Kidney tubule cell (primary cell): ENCODE results near the gene PDE7B.
"Not testable (repeated sequence)": the region's sequence is repeated elsewhere in the genome, so short reads cannot be mapped to it uniquely, and the experiment has no call there.

ENCODE experiments used
- DNase-seq: peaks from one replicate; pipeline ENCODE4 v3.0.0-alpha.2; 2018; ENCODE audit warnings: low spot score

Gene PDE7B

GRCh38 chr6:135850882-135851281 lies 619 bp upstream of the PDE7B start:
- DNase-seq: peak; percentile 36

- DNase-seq: no peak
Observed at GRCh38 chr6:135852746-135853145, 1.2 kb downstream of the PDE7B start.

DNA sequence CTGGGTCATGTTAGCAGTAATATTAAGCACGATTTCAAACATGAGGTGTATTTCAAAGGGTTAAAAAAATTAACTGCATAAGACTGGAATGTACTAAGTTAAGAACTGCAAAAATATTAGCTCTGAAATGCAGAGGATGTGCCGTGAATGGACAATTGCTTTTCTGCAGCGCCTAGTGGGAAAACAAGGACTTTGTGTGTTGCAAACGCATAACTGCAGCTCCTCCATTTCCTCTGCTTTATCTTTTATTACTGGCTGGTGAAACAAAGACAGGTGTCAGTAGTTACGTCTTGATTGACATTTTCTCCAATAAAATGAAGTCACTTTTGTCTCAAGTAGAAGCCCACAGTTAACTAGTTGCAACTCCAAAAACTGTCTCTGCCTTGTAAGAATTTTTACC lies 1.7 kb downstream of the PDE7B start:
- peak; percentile 22 for DNase-seq

GRCh38 chr6:135853986-135854385 lies 2.5 kb downstream of the PDE7B start:
- peak; percentile 30 for DNase-seq

GRCh38 chr6:135854799-135855198 lies 3.3 kb downstream of the PDE7B start:
- no peak for DNase-seq

DNA sequence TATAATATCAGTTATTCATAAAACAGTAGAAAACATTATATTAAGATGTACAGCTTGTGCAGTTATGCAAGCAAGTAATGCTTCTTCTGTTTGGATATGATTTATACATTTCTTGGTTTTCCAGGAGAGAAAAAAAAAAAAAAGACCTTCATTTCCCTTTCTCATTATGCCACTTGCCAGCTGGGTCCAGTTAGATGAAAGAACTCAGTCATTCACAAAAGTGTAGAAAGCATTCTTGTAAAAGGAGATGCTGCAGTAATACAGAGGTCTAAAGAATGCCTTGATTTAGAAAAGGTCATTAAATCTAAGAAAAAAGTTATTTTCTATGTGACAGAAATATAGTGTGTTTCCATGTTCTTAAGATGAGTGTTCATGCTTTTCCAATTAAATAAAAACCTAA lies 7.4 kb downstream of the PDE7B start:
- no peak for DNase-seq

DNA sequence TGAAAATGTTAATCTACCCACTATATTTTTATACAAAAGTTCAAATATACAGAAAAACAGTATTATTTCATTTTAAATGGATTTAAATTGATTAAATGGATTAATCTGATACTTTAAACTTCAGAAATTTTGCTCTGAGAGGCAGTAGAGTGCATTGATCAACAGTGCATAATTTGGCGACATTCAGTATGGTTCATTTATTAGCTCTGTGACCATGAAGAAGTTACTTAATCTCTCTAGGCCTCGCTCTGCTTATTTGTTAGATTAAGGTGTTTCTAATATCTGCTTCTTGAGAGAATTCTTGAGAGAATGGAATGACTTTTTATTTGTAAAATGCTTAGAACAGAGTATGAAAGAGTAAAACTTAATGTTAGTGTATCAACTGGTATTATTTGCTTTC lies 8.9 kb downstream of the PDE7B start:
- no peak for DNase-seq

GRCh38 chr6:135861189-135861588 lies 9.7 kb downstream of the PDE7B start:
- no peak for DNase-seq

DNA sequence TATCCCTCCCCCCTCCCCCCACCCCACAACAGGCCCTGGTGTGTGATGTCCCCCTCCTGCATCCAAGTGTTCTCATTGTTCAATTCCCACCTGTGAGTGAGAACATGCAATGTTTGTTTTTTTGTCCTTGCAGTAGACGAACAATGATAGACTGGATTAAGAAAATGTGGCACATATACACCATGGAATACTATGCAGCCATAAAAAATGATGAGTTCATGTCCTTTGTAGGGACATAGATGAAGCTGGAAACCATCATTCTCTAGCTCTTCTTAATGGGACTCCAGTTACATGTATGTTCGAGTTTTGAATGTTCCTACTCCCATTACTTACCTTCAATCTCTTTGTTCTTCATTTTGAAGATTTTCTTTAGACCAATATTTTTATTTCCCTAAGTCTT lies 13.4 kb downstream of the PDE7B start:
- not testable (repeated sequence) for DNase-seq

DNA sequence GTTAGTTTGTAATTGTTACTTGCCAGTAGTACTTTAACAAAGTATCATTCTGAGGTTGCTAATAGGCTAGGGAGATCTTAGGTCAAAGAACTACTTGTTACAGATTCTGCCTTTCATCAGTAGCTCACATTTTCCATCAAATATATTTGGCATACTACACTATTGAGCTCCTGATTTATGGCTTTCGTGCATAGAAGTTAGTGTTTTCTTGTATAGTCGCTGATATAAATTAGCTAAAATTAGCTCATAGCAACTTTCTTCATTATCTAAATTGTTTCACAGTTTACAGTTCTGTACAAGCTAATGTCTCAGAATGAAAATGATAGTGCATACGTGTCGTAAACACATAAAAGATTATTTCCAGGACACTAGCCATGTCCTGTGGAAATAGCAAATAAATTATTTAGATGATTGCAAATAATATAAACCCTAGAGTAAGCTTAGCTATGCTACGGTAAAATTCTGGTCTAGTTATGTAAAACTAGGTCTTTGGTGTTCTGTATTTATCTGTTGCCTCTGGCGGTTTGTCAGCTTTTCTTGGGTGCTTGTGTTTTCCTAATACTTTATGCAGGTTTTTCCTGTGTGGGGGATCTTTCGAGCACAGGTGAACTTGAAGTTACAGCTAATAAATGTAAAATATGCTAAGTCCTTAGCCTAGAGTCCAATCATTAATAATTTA lies 15.1 kb downstream of the PDE7B start:
- no peak for DNase-seq

DNA sequence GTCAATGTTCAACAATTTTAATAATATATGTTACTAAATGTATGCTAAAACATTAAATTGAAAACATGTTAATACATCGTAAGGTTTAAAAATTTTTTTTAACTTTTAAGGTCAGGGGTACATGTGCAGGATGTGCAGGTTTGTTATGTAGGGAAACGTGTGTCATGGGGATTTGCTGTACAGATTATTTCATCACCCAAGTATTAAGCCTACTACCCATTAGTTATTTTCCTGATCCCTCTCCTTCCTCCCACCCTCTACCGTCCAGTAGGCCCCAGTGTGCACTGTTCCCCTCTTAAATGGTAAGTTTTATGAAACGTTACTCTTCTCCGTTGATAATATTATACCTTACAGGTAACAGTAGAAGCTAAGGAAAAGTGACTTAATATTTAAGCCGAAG lies 15.8 kb downstream of the PDE7B start:
- peak; percentile 51 for DNase-seq

GRCh38 chr6:135869857-135870256 lies 18.4 kb downstream of the PDE7B start:
- peak; percentile 43 for DNase-seq

DNA sequence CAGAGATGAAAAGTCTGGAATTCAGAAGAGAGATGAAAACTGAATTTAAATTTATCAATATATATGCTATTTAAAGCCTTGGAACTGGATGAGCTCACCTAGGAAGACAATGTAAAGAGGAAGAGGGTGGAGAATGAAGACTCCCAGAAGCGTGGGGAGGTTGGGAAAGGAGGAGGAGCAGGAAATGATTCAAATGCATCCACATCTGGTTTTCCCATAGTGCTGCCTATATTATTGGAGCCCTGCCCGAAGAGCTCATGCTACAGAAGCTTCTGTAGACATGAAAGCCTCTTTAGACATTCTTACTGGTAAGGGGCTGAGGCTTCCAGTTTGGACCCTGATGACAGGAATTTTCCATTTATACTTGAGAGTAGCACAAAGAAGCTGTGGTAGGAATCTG lies 19.2 kb downstream of the PDE7B start:
- no peak for DNase-seq

DNA sequence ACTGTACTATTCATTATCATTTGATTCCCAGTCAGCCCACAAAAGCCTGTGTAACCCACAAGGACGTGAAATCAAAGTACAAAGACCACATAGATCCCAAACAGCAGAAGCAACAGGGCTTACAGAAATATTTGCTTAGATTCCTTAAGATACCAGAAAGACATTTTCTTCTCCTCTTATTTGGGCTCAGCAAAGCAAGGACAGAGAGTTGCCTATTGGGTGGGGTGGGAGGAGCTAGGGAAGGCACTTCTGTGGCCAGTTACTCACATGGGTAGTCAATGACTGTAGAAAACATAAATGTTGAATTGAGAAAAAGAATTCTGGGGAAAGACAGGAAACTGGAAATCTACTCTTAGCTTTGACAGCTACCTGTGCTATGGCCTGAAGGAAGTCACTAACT lies 19.8 kb downstream of the PDE7B start:
- DNase-seq: peak; percentile 82

DNA sequence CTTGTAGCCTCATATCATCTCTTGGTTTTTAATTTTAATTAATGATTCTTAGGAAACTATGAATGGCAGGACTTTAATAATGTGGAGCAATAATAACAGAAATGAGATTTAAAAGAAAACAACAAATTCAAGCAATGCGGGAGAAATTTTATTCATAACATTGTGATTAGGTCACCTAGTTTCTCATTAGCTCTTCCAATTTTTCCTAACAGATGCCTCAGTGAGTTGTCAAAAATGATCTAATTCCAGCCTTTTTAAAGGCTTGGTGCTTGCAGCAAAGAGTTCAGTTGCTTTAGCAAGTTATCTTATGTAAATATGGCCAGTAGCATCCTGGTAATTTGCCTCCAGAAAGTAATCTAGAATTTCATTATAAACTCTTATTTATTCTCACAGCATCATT lies 20.4 kb downstream of the PDE7B start:
- peak; percentile 80 for DNase-seq

DNA sequence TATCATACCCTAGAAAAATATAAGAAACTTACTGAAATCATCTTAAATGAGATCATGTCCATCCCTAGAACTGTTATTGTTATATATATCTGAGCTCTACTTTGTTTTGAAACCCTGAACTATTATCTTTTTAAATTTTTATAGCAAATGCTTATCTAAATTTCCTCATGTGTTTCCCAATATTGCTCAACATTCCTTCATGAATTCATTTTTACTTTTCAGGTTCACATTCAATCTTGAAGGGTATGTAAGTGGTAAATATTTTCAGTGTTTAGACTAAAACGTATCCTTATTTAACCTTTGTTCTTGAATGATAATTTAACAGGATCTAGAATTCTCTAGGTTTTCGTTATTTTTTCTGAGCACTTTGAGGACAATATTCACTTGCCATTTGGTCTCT lies 23.9 kb downstream of the PDE7B start:
- DNase-seq: no peak

DNA sequence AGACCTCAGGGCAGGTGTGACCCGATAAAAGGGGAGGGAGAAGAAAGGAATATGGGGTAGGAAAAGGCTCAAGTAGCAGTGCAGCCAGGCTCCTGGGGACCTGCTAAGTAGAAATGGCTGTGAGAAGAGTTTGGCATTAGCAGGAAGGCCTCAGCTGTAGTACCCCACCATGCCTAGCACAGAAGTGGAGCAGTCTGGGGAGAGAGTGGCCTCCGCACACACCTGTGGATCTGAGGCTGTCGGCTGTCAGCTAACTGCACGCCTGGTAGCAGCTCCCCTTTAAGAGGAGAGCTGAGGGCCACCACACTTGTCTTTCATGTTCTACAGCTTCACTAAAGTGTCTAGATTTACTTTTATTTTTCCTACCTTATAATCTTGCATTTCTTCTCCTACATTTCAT lies 24.6 kb downstream of the PDE7B start:
- DNase-seq: no peak

- no peak for DNase-seq
Observed at GRCh38 chr6:135877666-135878065, 26.2 kb downstream of the PDE7B start.

DNA sequence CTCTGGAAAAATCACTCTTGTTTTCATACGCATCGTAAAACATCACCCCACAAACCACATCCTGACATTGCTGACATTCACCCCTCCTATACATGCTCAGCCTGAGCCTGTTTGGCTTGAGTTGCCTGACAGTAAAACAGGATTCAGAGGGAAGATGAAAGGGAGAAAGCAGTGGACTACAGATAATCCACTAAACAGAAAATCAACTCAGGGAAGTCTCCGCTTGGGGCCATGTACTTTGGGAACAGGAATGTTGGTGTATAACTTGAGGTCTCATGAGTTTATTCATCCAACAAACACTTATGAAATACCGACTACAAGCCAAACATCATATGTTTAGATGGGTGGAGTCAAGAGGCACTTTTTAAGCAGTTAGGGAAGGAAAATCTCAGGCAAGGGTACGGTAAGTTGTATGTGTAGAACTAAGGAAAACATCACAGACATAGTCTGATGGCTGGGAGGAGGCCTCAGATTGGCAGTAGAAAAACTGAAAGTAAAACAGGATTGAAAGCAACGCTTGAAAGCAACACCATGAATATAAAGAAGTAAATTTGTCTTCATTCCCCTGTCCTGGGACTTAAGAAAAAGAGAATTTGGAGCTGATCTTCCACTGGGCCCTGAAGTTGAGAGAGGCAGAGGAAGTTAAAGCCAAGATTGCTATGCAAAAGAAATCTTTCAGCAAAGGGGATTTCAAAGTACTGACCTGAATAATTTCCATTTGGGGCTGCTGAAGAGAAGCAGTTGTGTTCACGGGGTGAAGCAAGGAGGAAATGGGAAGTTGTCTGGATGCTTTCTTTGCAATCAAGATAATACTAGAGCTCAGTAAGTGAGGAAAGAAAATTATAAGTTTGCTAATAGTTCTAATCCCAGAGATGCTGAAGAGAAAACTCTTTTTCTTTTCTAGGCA lies 28.8 kb downstream of the PDE7B start:
- DNase-seq: peak; percentile 65

GRCh38 chr6:135883045-135883444 lies 31.5 kb downstream of the PDE7B start:
- DNase-seq: peak; percentile 42

- no peak for DNase-seq
Observed at GRCh38 chr6:135883536-135883935, 32.0 kb downstream of the PDE7B start.

GRCh38 chr6:135884136-135884535 lies 32.6 kb downstream of the PDE7B start:
- DNase-seq: no peak

GRCh38 chr6:135887069-135887468 lies 35.6 kb downstream of the PDE7B start:
- no peak for DNase-seq

DNA sequence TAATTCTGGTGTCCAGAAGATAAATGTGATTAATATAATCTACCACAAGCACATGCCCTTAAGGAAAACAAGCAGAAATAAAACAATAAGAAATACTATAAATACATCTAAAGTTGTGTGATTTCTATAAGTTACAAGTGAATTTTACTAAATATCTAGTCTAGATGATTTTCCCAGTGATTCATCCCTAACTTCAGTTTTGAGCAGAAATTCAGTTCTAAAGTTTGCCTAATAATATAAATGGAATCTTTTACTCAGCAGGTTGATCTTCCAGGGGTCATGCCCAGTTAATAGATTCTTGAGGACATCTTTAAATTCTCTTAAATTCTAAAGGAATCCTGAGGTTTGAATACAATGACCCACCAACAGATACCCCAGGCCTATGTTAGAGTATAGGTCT lies 37.3 kb downstream of the PDE7B start:
- DNase-seq: no peak
